Prostate gland (tissue), 2 donors: Measurements from ENCODE around the gene EIF3L. TPM values are rescaled to one million over a fixed set of nuclear protein-coding genes. Genes with fewer than 3 reads are reported as not detected.

Experiments
- DNase-seq: peaks from one replicate; pipeline ENCODE4 v3.0.0-alpha.2; 2019; ENCODE audit warnings: low spot score
- H3K27ac ChIP-seq, 2 donors: fragments of 200-600 bp; sonication (generic); 2 replicates each; pipeline ENCODE4 v1.5.1; 2017 to 2019
- H3K27me3 ChIP-seq: fragments of 200-600 bp; sonication (generic); replicated peaks from 2 replicates; pipeline ENCODE4 v1.5.1; 2019; ENCODE audit not compliant: insufficient read depth
- H3K36me3 ChIP-seq, 2 donors: fragments of 200-600 bp; sonication (generic); 1 replicate in 1 of 2; 2 replicates in 1 of 2; pipeline versions ENCODE4 v1.5.1 to v1.8.1; 2017 to 2019
- H3K4me1 ChIP-seq: fragments of 200-600 bp; sonication (generic); replicated peaks from 2 replicates; pipeline ENCODE4 v1.5.1; 2019
- H3K4me3 ChIP-seq, 2 donors: fragments of 200-600 bp; sonication (generic); 2 replicates each; pipeline ENCODE4 v1.5.1; 2017 to 2019
- H3K9me3 ChIP-seq: fragments of 200-600 bp; sonication (generic); 2 replicates; pipeline ENCODE4 v1.5.1; 2017
- CTCF ChIP-seq, 4 experiments: fragments of 200-600 bp in 2 of 4; fragments of 450-650 bp in 2 of 4; sonication (generic) in 2 of 4; IDR thresholded peaks; 1 replicate in 3 of 4; 2 replicates in 1 of 4; pipeline ENCODE4 v1.5.1; 2016 to 2019; ENCODE audit warnings: antibody characterized with exemption in 4 of 4, mild to moderate bottlenecking in 2 of 4, moderate library complexity in 2 of 4
- POLR2A ChIP-seq: fragments of 450-650 bp; IDR thresholded peaks from one replicate; pipeline ENCODE4 v1.6.1; 2016; ENCODE audit warnings: antibody characterized with exemption, mild to moderate bottlenecking
- POLR2AphosphoS5 ChIP-seq: sonication (generic); formaldehyde crosslinking; IDR thresholded peaks from one replicate; pipeline ENCODE4 v1.6.1; 2017; ENCODE audit warnings: antibody characterized with exemption
- WGBS: methylation state at CpG from one replicate; pipeline ENCODE4 v1.1.5; 2018; 5-methylcytosine and 5-hydroxymethylcytosine counted together
- intact Hi-C: fragments of 100-400 bp; cut with DNase I; formaldehyde crosslinking; loops from one replicate; pipeline ENCODE4 v1.14.2; 2022
- total RNA-seq, 2 donors: library from RNA; depleted of rRNA; stranded (reverse); fragments of >200 nt; gene quantifications; one replicate each; pipeline ENCODE4 v1.1.0, GENCODE V29; 2016

Gene EIF3L
- total RNA-seq, 2 donors from 2014 or later = 385 to 501 TPM

DNA sequence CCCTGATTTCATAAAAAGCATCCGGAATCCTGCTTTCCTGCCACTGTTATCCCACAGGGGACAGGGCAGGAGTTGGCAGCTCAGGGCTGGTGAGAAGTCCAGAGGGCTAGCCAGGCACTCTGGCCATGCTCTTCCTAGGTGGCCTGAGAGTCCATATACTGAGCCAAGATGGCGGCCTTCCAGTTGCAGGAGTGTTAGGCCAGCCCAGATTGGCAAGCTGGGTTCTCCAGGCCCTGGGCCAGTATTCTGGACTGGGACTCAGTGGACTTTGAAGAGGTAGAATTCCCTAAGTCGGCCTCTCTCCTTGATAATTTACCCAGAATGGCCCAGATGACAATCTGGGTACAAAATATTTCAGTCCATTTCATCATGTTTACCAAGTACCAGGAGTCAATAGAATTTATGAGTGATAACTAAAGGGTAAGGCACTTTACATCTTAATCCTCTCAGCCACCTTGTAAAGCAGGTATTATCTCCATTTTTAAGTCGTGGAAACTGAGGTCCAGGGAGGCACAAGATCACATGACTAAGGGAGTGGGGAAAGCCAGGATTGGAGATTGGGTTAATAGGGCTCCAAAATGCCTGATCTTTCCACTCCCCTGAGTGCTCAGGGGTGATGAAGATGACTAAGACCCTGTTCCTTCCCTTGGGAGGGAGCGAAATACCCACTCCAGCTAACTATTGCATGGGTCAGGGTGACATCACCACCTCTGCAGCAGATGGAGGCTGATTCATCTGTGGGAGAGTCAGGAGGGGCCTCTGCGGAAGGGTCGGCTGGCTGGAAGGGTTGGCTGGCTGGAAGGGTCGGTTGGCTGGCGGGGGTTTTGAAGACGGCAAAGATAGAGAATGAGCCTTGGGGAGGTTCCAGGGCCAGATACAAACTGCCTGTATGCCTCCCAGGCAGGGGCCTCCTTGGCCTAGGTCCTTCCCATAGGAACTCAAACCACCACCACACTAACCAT, 55.6 kb downstream of the EIF3L start:
- TF ChIP-seq POLR2AphosphoS5 = no peak
- TF ChIP-seq POLR2A = peak; percentile 35
- no peak for TF ChIP-seq CTCF (IDR thresholded peaks at IDR 0.05)
- WGBS = 61% methylated on average over 10 of the region's 10 CpGs
- intact Hi-C loops = no loop called here
- peak overlapping the region; percentile 84 to 90 for H3K27ac ChIP-seq
- H3K27me3 ChIP-seq = no peaks in the 10 kb centered on the region
- H3K36me3 ChIP-seq = no peaks in the 10 kb centered on the region
- H3K4me3 ChIP-seq = no peak overlapping the region
- H3K4me1 ChIP-seq = no peaks in the 10 kb centered on the region
- no peaks in the 10 kb centered on the region for H3K9me3 ChIP-seq
- DNase-seq = no peak

GRCh38 chr22:37905534-37906363, 56.5 kb downstream of the EIF3L start, which contains the start of gene MICALL1:
TSS of gene MICALL1 (plus strand) at chr22:37906297. CDS start at chr22:37906423, 126 bp downstream.
- H3K27me3 ChIP-seq = no peaks in the 10 kb centered on the region
- TF ChIP-seq CTCF (IDR thresholded peaks at IDR 0.05) (peak in 2 of 4 experiments; percentile 38 to 63), POLR2A (peak; percentile 49), POLR2AphosphoS5 (no peak)
- H3K27ac ChIP-seq = peak within 1 kb of the TSS; percentile 84 to 90
- H3K4me1 ChIP-seq = no peaks in the 10 kb centered on the region
- WGBS = 7% methylated on average over 40 of the region's 90 CpGs
- peak within 1 kb of the TSS; percentile 77 to 83 for H3K4me3 ChIP-seq
- intact Hi-C loops = loop anchor here (2.0 kb wide), 1 partner anchor 27 kb away; no protein-coding TSS in a partner anchor
- no peaks in the 10 kb centered on the region for H3K36me3 ChIP-seq
- DNase-seq = peak; percentile 75
- H3K9me3 ChIP-seq = no peaks in the 10 kb centered on the region

- TF ChIP-seq CTCF (IDR thresholded peaks at IDR 0.05) = no peak
- TF ChIP-seq POLR2A = no peak
- no peak for TF ChIP-seq POLR2AphosphoS5
- intact Hi-C loops = loop anchor here (2.0 kb wide), 1 partner anchor 26 kb away; no protein-coding TSS in a partner anchor
- 2% methylated on average over 20 of the region's 75 CpGs for WGBS
- no peaks in the 10 kb centered on the region for H3K27me3 ChIP-seq
- DNase-seq = no peak
- no peaks in the 10 kb centered on the region for H3K36me3 ChIP-seq
- H3K27ac ChIP-seq = peak overlapping the region; percentile 84 to 90
- H3K4me1 ChIP-seq = peaks cover 2% of the 10 kb centered on the region
- peak overlapping the region; percentile 77 to 83 for H3K4me3 ChIP-seq
- no peaks in the 10 kb centered on the region for H3K9me3 ChIP-seq
These were observed 57.3 kb downstream of the EIF3L start for GRCh38 chr22:37906364-37907008.

DNA sequence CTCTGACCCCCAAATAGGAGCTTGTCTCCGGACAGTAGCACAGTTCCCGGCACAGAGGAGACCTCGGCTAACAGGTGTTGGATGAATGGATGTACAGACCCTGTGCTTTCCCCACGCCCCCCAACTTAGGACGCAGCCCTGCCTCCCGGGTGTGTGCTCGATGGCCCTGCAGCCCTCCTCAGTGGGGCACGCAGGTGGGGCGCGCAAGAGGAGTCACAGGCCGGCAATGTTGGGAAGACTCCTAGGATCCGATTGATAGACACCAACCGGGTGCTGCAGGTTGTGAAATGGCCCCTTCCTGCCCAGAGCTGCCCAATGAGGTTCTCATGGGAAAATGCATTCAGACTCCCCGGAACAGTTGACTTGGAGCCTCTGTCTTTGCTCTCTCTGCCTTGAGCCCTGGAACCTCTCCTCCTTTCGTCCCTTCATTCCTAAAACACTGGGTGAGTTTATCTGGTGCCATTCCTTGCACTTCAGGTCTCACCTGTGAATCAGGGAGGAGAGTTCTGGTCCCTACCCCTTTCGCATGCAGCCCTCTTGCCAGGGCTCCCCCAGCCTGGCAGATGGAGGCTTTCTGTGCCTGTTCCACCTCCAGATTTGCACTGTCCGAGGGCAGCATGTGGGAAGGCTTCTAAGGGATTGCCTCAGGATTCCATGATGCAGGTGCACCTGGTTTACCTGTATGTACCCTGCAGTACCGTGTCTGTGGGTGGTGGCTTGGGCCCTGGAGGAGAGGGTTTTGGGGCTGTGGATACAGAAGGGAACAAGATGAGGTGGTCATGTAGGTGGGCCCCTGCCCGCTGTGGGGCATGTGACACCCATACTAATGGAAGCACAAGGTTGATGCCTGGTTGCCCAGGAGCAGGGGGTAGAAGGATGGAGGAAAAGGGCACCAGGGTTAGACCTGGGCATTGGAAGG, 58.1 kb downstream of the EIF3L start:
- no peak for TF ChIP-seq POLR2A
- TF ChIP-seq CTCF (IDR thresholded peaks at IDR 0.05) = no peak
- no peak for TF ChIP-seq POLR2AphosphoS5
- DNase-seq = no peak
- H3K27ac ChIP-seq = peak overlapping the region; percentile 84 to 90
- intact Hi-C loops = loop anchor here (2.0 kb wide), 1 partner anchor 26 kb away; no protein-coding TSS in a partner anchor
- H3K27me3 ChIP-seq = no peaks in the 10 kb centered on the region
- H3K4me1 ChIP-seq = peaks cover 4% of the 10 kb centered on the region
- no peaks in the 10 kb centered on the region for H3K9me3 ChIP-seq
- no peaks in the 10 kb centered on the region for H3K36me3 ChIP-seq
- peak overlapping the region; percentile 77 to 83 for H3K4me3 ChIP-seq
- 19% methylated on average over 19 of the region's 19 CpGs for WGBS
